NB4 (cell line): ENCODE data around the gene CAPN8.

Experiments
- CTCF ChIP-seq: IDR thresholded peaks from one replicate; pipeline ENCODE4 v1.5.1; 2012; ENCODE audit warnings: low read depth, low read length
- MAX ChIP-seq: IDR thresholded peaks from 2 replicates; pipeline ENCODE4 v1.6.1; 2011; ENCODE audit warnings: low read depth, low read length
- POLR2A ChIP-seq: IDR thresholded peaks from 2 replicates; pipeline ENCODE4 v1.6.1; 2011; ENCODE audit warnings: mild to moderate bottlenecking; ENCODE audit not compliant: insufficient read length; ENCODE audit errors: extremely low read depth

- TF ChIP-seq CTCF = no peak
- TF ChIP-seq MAX = no peak
- TF ChIP-seq POLR2A = no peak
These were observed 14.7 kb upstream of the CAPN8 start for GRCh38 chr1:223680188-223680587.
